ENCODE data around the gene LHFPL6.

GRCh38 chr13:39389013-39389412, 214.0 kb downstream of the LHFPL6 start:
- TF ChIP-seq CTCF (IDR thresholded peaks at IDR 0.05) (no peak), POLR2A (IDR thresholded peaks at IDR 0.05) (no peak)

All from esophagus squamous epithelium (tissue), 4 donors.